HL-60/S4 treated with phorbol 12-myristate 13-acetate at 8.2 ng/mL for 4 days and 3 days (cell line): ENCODE results near the gene CIITA.

Experiments
- in situ Hi-C: fragments of 300-500 bp; cut with MboI; formaldehyde crosslinking; loops from 2 replicates; pipeline ENCODE4 v1.15.0; 2022; ENCODE audit warnings: low sequenced_read_pairs

CIITA gene

GRCh38 chr16:10879681-10880589, 2.9 kb downstream of the CIITA start:
- in situ Hi-C loops = no loop called here

- in situ Hi-C loops = no loop called here
These were observed 3.8 kb downstream of the CIITA start for GRCh38 chr16:10880594-10881452.

DNA sequence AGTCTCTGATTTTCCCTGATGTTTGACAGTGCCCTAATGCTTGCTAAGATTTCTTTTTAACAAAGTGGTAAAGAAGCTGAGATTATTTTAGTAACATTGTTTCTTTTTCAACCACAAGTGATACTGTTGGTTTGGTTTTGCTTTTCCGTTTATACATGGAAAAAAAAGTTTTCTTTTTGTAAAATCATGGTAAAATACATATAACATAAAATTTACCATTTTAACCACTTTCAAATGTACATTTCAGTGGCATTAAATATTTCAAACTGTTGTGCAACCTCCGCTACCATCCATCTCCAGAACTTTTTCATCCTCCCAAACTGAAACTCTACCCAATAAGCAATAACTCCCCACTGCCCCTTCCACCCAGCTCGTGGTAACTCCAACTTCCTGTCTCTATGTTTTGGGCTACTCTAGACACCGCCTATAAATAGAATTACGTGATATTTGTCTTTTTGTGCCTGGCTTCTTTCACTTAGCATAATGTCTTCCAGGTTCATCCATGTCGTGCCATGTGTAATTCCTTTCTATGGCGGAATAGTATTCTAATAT, 4.6 kb downstream of the CIITA start:
- in situ Hi-C loops = no loop called here

DNA sequence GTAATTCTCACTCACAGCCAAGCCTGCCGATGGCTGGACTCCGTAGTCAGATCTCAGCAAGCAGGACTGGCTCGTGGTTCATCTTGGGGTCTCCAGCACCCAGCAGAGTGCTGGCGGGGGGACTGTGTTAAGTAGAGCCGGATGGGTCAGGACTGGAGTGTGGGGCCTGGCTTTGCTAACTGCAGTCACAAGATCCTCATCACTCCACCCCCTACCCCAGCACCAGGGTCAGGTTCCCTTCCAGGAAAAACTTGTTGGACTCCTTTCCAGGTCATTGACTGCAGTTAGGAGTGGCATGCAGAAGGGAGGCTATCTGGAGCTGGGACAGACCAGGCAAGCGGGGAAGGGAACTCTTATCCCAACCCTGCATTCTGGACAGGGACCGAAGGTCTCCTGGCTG, 6.0 kb downstream of the CIITA start:
- in situ Hi-C loops = no loop called here

- in situ Hi-C loops = no loop called here
These were observed 8.2 kb downstream of the CIITA start for GRCh38 chr16:10885246-10885645.

DNA sequence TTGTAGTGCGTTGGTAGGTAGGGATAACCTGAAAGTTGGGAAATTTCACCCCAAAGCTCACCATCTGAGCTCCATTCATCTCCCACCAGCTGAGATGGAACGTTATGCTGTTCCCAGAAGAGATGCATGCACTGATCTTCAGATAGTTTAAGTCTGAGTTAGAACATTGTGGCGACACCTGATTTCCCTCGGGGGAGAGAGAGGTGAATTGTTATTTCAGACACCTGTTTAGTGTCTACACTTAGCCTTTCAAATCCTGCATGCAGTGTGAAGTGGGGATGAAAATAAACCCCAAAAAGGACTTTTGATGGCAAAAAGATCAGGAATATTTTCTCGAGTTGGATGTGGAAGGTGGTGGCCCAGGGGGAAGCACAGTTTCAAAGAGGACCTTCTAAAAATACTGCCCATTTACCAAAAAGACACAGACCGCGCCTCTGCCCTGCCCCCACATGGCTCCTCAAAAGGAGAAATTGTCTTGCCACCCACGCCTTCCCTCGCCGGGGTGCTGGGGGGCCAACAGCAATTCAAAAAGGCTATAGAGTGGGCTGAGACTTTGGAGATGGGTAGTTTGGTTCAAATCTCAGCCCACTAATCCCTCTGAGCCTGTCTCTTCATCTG, 11.4 kb downstream of the CIITA start:
- in situ Hi-C loops = no loop called here

DNA sequence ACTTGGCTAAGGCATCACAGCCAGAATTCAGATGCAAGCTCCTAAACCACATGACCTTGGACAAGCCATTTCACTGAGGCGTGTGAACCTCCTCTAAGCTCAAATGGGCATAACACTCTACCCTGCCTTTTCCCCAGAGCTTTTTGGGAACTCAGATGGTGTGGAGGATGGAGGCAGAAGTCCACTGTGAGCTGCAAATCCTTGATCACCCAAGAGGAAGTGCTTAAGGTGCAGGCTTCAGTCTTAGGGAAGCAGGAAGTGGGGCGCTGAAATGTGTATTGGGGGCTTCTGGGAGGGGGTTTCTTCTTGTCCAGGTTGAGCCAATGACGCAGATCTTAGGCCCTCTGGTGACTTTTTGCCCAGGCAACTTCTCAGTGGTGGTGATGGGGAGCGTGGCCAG, 12.9 kb downstream of the CIITA start:
- in situ Hi-C loops = no loop called here

- in situ Hi-C loops = no loop called here
These were observed 15.8 kb downstream of the CIITA start for GRCh38 chr16:10892782-10893318.

DNA sequence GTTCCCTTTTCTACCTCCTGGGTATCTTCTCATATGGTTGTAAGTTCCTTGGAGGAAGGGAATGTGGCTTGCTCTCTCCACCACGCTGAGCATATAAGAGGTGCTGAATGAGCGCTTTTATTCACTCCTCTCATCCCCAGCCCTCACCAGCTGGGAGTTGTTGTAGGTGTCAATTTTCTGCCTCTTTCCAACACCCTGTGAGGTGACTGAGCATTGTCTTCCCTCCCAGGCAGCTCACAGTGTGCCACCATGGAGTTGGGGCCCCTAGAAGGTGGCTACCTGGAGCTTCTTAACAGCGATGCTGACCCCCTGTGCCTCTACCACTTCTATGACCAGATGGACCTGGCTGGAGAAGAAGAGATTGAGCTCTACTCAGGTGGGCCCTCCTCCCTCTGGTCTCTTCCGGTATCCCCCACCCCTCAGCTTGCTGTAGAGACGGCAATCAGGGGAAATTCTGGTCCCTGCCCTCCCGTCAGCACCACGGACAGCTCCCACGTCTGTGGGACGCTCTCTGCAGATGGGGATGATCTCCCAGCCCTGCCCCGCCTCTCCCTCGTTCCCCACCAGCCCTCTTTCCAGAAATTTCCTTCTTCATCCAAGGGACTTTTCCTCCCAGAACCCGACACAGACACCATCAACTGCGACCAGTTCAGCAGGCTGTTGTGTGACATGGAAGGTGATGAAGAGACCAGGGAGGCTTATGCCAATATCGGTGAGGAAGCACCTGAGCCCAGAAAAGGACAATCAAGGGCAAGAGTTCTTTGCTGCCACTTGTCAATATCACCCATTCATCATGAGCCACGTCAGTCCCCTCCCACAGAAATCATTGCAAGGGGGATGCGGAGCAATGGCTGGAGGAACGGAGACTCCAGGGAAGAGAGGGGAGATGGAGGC, 18.3 kb downstream of the CIITA start:
- in situ Hi-C loops = no loop called here

DNA sequence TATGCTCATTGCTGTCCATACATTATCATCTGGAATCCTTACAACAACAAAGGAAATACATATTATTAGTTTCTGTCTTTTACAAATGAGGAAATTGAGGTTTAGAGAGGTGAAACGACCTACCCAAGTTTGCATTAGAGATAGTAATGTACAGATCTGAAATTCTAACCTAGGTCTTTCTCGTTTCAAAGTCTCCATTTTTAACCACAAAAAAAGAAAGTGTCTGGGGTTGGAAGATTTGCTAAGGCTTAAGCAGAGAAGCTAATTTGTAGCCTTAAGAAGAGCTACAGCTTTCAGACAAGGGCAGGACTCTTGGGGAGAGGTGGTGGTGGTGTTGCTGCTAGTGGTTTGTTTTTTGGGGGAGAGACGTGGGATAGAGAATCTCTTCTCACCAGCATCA, 19.2 kb downstream of the CIITA start:
- in situ Hi-C loops = no loop called here

DNA sequence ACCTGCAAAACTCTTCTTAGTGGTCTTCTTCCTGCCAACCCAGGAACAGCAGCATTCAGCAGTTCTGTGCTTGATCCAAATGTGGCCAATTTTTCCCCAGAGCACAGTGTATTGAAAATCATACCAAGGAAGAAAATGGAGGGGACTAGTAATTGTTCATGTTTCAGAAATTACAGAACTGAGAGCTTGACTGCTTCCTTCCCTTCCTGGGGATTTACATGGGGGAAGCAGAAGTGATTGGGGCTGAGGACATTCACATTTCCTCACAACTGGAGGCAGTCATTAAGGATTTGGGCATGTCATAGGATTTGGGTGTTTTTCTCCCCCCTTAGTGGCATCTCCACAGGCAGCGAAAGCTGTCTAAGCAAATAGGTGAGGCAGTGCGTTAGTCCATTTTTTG, 19.7 kb downstream of the CIITA start:
- in situ Hi-C loops = no loop called here

DNA sequence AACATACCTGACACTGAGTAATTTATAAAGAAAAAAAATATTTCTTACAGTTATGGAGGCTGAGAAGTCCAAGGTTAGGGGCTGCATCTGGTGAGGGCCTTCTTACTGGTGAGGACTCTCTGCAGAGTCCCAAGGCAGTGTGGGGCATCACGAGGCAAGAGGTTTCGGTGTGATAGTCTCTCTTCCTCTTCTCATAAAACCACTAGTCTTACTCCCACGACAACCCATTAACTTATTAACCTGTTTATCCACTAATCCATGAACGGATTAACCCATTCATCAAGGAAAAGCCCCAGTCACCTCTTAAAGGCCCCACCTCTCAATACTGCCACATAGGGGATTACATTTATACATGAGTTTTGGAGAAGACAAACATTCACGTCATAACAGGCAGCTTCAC, 20.1 kb downstream of the CIITA start:
- in situ Hi-C loops = no loop called here

DNA sequence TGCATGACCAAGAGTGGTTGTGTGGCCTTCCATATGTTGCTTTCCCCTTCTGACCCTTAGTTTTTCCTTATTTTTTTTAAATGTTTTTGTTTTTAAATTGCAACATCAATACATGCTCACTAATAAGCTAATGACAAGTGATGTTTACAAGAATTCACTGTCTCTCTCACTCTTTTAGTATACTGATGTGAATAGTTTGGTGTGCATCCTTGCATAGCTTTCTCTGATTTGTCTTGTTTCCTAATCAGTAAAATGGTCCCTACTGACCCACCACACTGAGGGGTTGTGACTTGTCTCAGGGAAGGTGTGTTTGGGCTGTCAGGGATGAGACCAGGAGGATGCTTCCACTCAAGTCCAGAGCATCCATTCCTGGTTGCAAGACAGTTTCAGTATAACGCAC, 26.0 kb downstream of the CIITA start:
- in situ Hi-C loops = no loop called here

DNA sequence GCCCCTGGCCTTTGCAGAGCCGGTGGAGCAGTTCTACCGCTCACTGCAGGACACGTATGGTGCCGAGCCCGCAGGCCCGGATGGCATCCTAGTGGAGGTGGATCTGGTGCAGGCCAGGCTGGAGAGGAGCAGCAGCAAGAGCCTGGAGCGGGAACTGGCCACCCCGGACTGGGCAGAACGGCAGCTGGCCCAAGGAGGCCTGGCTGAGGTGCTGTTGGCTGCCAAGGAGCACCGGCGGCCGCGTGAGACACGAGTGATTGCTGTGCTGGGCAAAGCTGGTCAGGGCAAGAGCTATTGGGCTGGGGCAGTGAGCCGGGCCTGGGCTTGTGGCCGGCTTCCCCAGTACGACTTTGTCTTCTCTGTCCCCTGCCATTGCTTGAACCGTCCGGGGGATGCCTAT, 29.5 kb downstream of the CIITA start:
- in situ Hi-C loops = no loop called here

DNA sequence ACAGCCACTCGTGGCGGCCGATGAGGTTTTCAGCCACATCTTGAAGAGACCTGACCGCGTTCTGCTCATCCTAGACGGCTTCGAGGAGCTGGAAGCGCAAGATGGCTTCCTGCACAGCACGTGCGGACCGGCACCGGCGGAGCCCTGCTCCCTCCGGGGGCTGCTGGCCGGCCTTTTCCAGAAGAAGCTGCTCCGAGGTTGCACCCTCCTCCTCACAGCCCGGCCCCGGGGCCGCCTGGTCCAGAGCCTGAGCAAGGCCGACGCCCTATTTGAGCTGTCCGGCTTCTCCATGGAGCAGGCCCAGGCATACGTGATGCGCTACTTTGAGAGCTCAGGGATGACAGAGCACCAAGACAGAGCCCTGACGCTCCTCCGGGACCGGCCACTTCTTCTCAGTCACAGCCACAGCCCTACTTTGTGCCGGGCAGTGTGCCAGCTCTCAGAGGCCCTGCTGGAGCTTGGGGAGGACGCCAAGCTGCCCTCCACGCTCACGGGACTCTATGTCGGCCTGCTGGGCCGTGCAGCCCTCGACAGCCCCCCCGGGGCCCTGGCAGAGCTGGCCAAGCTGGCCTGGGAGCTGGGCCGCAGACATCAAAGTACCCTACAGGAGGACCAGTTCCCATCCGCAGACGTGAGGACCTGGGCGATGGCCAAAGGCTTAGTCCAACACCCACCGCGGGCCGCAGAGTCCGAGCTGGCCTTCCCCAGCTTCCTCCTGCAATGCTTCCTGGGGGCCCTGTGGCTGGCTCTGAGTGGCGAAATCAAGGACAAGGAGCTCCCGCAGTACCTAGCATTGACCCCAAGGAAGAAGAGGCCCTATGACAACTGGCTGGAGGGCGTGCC, 30.1 kb downstream of the CIITA start:
- in situ Hi-C loops = no loop called here

- in situ Hi-C loops = no loop called here
These were observed 30.7 kb downstream of the CIITA start for GRCh38 chr16:10907757-10908045.

DNA sequence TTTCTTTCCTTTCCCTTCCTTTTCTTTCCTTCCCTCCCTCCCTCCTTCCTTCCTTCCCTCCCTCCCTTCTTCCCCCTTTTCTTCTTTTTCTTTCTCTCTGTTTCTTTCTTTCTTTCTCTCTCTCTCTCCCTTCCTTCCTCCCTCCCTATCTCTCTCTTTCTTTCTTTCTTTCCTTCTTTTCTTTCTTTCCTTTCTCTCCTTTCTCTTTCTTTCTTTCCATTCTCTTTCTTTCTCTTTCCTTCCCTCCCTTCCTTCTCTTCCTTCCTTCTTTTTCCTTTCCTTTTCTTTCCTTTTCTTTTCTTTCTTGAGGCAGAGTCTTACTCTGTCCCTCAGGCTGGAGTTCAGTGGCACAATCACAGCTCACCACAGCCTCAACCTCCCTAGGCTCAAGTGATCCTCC, 34.3 kb downstream of the CIITA start:
- in situ Hi-C loops = loop anchor here (10.0 kb wide), 2 partner anchors 166 to 396 kb away; partner anchors contain the start of gene NUBP1

DNA sequence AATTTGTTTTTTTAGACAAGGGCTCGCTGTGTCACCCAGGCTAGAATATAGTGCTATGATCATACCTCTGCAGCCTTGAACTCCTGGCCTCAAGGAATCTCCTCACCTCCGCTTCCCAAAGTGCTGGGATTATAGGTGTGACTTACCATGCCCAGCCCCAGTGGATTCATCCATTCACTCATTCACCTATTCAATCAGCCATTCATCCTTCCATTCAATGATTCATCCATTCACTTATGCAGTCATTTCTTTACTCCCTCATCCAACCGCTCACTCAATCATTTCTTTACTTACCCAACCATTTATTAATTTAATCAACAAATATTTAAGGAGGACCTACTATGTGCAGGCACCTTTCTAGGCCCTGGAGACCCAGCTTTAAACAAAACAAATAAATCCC, 39.5 kb downstream of the CIITA start:
- in situ Hi-C loops = loop anchor here (10.0 kb wide), 2 partner anchors 172 to 402 kb away; partner anchors contain the start of gene NUBP1
